ENCODE measurements around the gene BPIFB3. TPM values are rescaled to one million over a fixed set of nuclear protein-coding genes. Genes with fewer than 3 reads are reported as not detected.

The BPIFB3 gene
- total RNA-seq, 1 experiment from 2014 or later = not detected

DNA sequence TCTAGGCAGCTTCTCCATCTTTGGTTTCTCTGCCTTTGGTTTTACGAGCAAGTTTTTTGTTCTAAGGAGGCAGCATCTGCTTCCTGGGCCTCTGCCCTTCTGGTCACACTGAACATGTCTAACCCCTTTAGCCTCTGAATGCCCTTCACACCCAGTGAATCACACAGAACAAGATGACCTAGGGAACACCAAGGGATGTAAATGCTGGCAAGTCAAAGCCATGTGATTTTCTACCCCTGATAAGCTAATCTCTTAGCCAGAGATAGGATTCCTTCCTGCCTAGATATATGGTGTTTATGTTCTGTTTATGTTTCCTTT, 29.5 kb upstream of the BPIFB3 start (continued):
- no peak for TF ChIP-seq ARID4B (CRISPR knock-in tag; IDR thresholded peaks at IDR 0.05; ENCODE audit: borderline replicate concordance)
- no peak for TF ChIP-seq ZMAT4 (CRISPR knock-in tag; IDR thresholded peaks at IDR 0.05)
- TF ChIP-seq PRRX2 (CRISPR knock-in tag; IDR thresholded peaks at IDR 0.05) = no peak

DNA sequence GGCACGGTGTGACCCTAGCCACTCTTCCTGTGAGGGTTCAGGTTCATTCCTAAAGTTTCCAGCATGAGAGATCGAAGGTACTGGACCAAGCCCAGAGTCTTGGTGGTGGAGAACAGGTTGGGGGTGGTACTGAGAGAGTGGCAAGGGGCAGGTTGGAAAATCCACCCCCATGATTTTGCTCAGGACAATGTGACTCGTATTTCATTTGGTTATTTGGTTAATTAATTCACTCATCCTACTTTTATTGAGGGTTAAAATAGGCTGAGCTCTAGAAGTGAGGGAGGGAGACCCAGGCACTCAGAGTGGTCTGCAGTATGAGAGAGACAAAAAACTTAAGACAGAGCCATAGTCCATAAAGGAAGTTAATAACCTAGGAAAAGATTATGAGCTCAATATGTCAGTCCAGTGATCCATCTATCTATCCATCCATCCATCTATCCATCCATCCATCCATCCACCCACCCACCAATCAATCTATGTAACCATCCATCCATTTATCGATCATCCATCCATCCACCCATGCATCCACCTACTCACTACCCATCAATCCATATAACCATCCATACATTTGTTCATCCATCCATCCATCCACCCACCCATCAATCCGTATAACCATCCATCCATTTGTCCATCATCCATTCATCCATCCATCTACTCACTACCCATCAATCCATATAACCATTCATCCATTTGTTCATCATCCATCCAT, 28.9 kb upstream of the BPIFB3 start:
- H3K27me3 Mint-ChIP-seq (ENCODE audit: low read depth) = no peaks in the 10 kb centered on the region
- POLR2A ChIA-PET = no interaction called here
- ATAC-seq (no peak), DNase-seq (ENCODE audit: low spot score) (no peak)
- CTCF ChIA-PET = no interaction called here
- H3K36me3 Mint-ChIP-seq = no peaks in the 10 kb centered on the region
- no peaks in the 10 kb centered on the region for H3K9me3 Mint-ChIP-seq
- H3K27ac Mint-ChIP-seq = no peak overlapping the region
- no peaks in the 10 kb centered on the region for H3K4me1 Mint-ChIP-seq
- H3K4me3 Mint-ChIP-seq = no peak overlapping the region
- TF ChIP-seq OVOL2 (CRISPR knock-in tag; IDR thresholded peaks at IDR 0.05; ENCODE audit: borderline replicate concordance) (no peak), NR3C1 (CRISPR knock-in tag; conservative IDR thresholded peaks at IDR 0.05; ENCODE audit: low read depth) (no peak), ZNF281 (CRISPR knock-in tag; IDR thresholded peaks at IDR 0.05) (no peak), ARID4B (CRISPR knock-in tag; IDR thresholded peaks at IDR 0.05; ENCODE audit: borderline replicate concordance) (no peak), TEAD1 (CRISPR knock-in tag; IDR thresholded peaks at IDR 0.05) (no peak), HMGXB4 (CRISPR knock-in tag; IDR thresholded peaks at IDR 0.05) (no peak), CTCF (IDR thresholded peaks at IDR 0.05) (no peak), ZNF121 (CRISPR knock-in tag; IDR thresholded peaks at IDR 0.05) (no peak), CBFB (CRISPR knock-in tag; IDR thresholded peaks at IDR 0.05; ENCODE audit: low read depth) (no peak), GRHL2 (CRISPR knock-in tag; IDR thresholded peaks at IDR 0.05; ENCODE audit: insufficient replicate concordance, severe bottlenecking) (no peak), ZNF263 (CRISPR knock-in tag; IDR thresholded peaks at IDR 0.05; ENCODE audit: low read depth) (no peak), GABPB1 (CRISPR knock-in tag; IDR thresholded peaks at IDR 0.05) (no peak), MYBL2 (CRISPR knock-in tag; IDR thresholded peaks at IDR 0.05) (no peak), NR1H2 (CRISPR knock-in tag; IDR thresholded peaks at IDR 0.05) (no peak)
- TF ChIP-seq, protein P1, sequence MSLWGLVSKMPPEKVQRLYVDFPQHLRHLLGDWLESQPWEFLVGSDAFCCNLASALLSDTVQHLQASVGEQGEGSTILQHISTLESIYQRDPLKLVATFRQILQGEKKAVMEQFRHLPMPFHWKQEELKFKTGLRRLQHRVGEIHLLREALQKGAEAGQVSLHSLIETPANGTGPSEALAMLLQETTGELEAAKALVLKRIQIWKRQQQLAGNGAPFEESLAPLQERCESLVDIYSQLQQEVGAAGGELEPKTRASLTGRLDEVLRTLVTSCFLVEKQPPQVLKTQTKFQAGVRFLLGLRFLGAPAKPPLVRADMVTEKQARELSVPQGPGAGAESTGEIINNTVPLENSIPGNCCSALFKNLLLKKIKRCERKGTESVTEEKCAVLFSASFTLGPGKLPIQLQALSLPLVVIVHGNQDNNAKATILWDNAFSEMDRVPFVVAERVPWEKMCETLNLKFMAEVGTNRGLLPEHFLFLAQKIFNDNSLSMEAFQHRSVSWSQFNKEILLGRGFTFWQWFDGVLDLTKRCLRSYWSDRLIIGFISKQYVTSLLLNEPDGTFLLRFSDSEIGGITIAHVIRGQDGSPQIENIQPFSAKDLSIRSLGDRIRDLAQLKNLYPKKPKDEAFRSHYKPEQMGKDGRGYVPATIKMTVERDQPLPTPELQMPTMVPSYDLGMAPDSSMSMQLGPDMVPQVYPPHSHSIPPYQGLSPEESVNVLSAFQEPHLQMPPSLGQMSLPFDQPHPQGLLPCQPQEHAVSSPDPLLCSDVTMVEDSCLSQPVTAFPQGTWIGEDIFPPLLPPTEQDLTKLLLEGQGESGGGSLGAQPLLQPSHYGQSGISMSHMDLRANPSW (CRISPR knock-in tag; conservative IDR thresholded peaks at IDR 0.05; ENCODE audit: low read depth) = no peak

Data from WTC11 (cell line).